ENCODE results near the gene CHPT1.
"Not testable (repeated sequence)": the region's sequence is repeated elsewhere in the genome, so short reads cannot be mapped to it uniquely, and the experiment has no call there.

Gene CHPT1

GRCh38 chr12:101697197-101697929, at the start of gene CHPT1:
CHPT1 (plus strand) TSS chr12:101697640; CDS start chr12:101697862, 222 bp downstream.
- in situ Hi-C loops (cut with MboI; ENCODE audit: low sequenced_read_pairs), result no loop called here

- in situ Hi-C loops (cut with MboI; ENCODE audit: low sequenced_read_pairs), result no loop called here
These were observed 49.7 kb upstream of the CHPT1 start for GRCh38 chr12:101647711-101648110.

- in situ Hi-C loops (cut with MboI; ENCODE audit: low sequenced_read_pairs), result no loop called here
These were observed 49.2 kb upstream of the CHPT1 start for GRCh38 chr12:101648195-101648594.

- in situ Hi-C loops (cut with MboI; ENCODE audit: low sequenced_read_pairs), result no loop called here
These were observed 46.9 kb upstream of the CHPT1 start for GRCh38 chr12:101650346-101651117.

- in situ Hi-C loops (cut with MboI; ENCODE audit: low sequenced_read_pairs), result no loop called here
These were observed 44.4 kb upstream of the CHPT1 start for GRCh38 chr12:101653030-101653429.

GRCh38 chr12:101653503-101653902, 43.9 kb upstream of the CHPT1 start:
- in situ Hi-C loops (cut with MboI; ENCODE audit: low sequenced_read_pairs), result no loop called here

GRCh38 chr12:101654442-101654841, 43.0 kb upstream of the CHPT1 start:
- in situ Hi-C loops (cut with MboI; ENCODE audit: low sequenced_read_pairs), result no loop called here

- in situ Hi-C loops (cut with MboI; ENCODE audit: low sequenced_read_pairs), result no loop called here
These were observed 42.0 kb upstream of the CHPT1 start for GRCh38 chr12:101655393-101655792.

GRCh38 chr12:101660662-101661061, 36.8 kb upstream of the CHPT1 start:
- in situ Hi-C loops (cut with MboI; ENCODE audit: low sequenced_read_pairs), result not testable (repeated sequence)

GRCh38 chr12:101663298-101663697, 34.1 kb upstream of the CHPT1 start:
- in situ Hi-C loops (cut with MboI; ENCODE audit: low sequenced_read_pairs), result no loop called here

- in situ Hi-C loops (cut with MboI; ENCODE audit: low sequenced_read_pairs), result no loop called here
These were observed 32.4 kb upstream of the CHPT1 start for GRCh38 chr12:101664992-101665391.

- in situ Hi-C loops (cut with MboI; ENCODE audit: low sequenced_read_pairs), result no loop called here
These were observed 31.2 kb upstream of the CHPT1 start for GRCh38 chr12:101666052-101666728.

- in situ Hi-C loops (cut with MboI; ENCODE audit: low sequenced_read_pairs), result no loop called here
These were observed 29.8 kb upstream of the CHPT1 start for GRCh38 chr12:101667591-101667990.

- in situ Hi-C loops (cut with MboI; ENCODE audit: low sequenced_read_pairs), result no loop called here
These were observed 27.3 kb upstream of the CHPT1 start for GRCh38 chr12:101670007-101670671.

- in situ Hi-C loops (cut with MboI; ENCODE audit: low sequenced_read_pairs), result no loop called here
These were observed 26.2 kb upstream of the CHPT1 start for GRCh38 chr12:101671157-101671791.

GRCh38 chr12:101671833-101672232, 25.6 kb upstream of the CHPT1 start:
- in situ Hi-C loops (cut with MboI; ENCODE audit: low sequenced_read_pairs), result no loop called here

GRCh38 chr12:101675555-101675954, 21.9 kb upstream of the CHPT1 start:
- in situ Hi-C loops (cut with MboI; ENCODE audit: low sequenced_read_pairs), result no loop called here

- in situ Hi-C loops (cut with MboI; ENCODE audit: low sequenced_read_pairs), result not testable (repeated sequence)
These were observed 20.9 kb upstream of the CHPT1 start for GRCh38 chr12:101676497-101676896.

- in situ Hi-C loops (cut with MboI; ENCODE audit: low sequenced_read_pairs), result no loop called here
These were observed 19.4 kb upstream of the CHPT1 start for GRCh38 chr12:101678081-101678480.

- in situ Hi-C loops (cut with MboI; ENCODE audit: low sequenced_read_pairs), result no loop called here
These were observed 17.2 kb upstream of the CHPT1 start for GRCh38 chr12:101680240-101680639.

GRCh38 chr12:101680647-101681046, 16.8 kb upstream of the CHPT1 start:
- in situ Hi-C loops (cut with MboI; ENCODE audit: low sequenced_read_pairs), result no loop called here
